IMR-90 (cell line): Measurements from ENCODE around the gene AMY1B. TPM values are rescaled to one million over a fixed set of nuclear protein-coding genes. Genes with fewer than 3 reads are reported as not detected.
"Not testable (repeated sequence)": the region's sequence is repeated elsewhere in the genome, so short reads cannot be mapped to it uniquely, and the experiment has no call there.

Experiments used
- ATAC-seq: fragments of 200-7000 bp; cut with Tn5 transposase; 2 replicates; pipeline ENCODE4 v1.9.1; 2020; ENCODE audit warnings: low read depth, mild to moderate bottlenecking, moderate library complexity
- BruUV-seq: library from RNA; stranded (reverse); fragments of 400-500 nt; replicated peaks from 2 replicates; lab custom pipeline; 2021; lab: Mats Ljungman, UMichigan
- CTCF ChIA-PET: fragments of 300-600 bp; formaldehyde crosslinking; extraction: SDS; loops from one replicate; lab custom pipeline; 2021; ENCODE audit warnings: antibody characterized with exemption; lab: Yijun Ruan, JAX
- POLR2A ChIA-PET: fragments of 300-600 bp; sonication (Branson Sonifier 250); formaldehyde crosslinking; loops from one replicate; lab custom pipeline; 2022; ENCODE audit warnings: antibody characterized with exemption; ENCODE audit not compliant: unreplicated experiment; lab: Charles Lee
- DNase-seq: peaks from one replicate; pipeline ENCODE4 v3.0.0; 2013
- H2AFZ ChIP-seq: replicated peaks from 2 replicates; pipeline ENCODE3; 2013; ENCODE audit warnings: low read length, mild to moderate bottlenecking; ENCODE audit not compliant: poor library complexity
- H2AK5ac ChIP-seq: 2 replicates; pipeline ENCODE4 v1.6.1; 2013; ENCODE audit warnings: low read depth, low read length, inconsistent platforms
- H2AK9ac ChIP-seq: replicated peaks from 2 replicates; pipeline ENCODE3; 2013; ENCODE audit warnings: mild to moderate bottlenecking, low read depth, low read length, moderate library complexity; ENCODE audit not compliant: poor library complexity
- H2BK120ac ChIP-seq: 2 replicates; pipeline ENCODE4 v1.6.1; 2013; ENCODE audit warnings: low read depth, low read length, inconsistent platforms
- H2BK15ac ChIP-seq: 3 replicates; pipeline ENCODE4 v1.6.1; 2013; ENCODE audit warnings: low read depth, low read length, inconsistent platforms
- H2BK20ac ChIP-seq: 2 replicates; pipeline ENCODE4 v1.6.1; 2013; ENCODE audit warnings: low read depth, mild to moderate bottlenecking, inconsistent platforms, low read length, moderate library complexity
- H2BK5ac ChIP-seq: 2 replicates; pipeline ENCODE4 v1.6.1; 2013; ENCODE audit warnings: mild to moderate bottlenecking, low read depth, low read length, inconsistent platforms; ENCODE audit not compliant: poor library complexity, severe bottlenecking
- H3K14ac ChIP-seq: replicated peaks from 2 replicates; pipeline ENCODE4 v1.6.1; 2013; ENCODE audit warnings: low read depth, low read length, inconsistent platforms
- H3K18ac ChIP-seq: 2 replicates; pipeline ENCODE4 v1.6.1; 2013; ENCODE audit warnings: low read depth, low read length, control low read depth
- H3K23ac ChIP-seq: 2 replicates; pipeline ENCODE4 v1.6.1; 2013; ENCODE audit warnings: low read depth, low read length, inconsistent platforms
- H3K27ac ChIP-seq: 2 replicates; pipeline ENCODE4 v1.5.1; 2013; ENCODE audit warnings: mild to moderate bottlenecking, control low read depth, low read length; ENCODE audit not compliant: insufficient read depth
- H3K27me3 ChIP-seq: 2 replicates; pipeline ENCODE4 v1.6.1; 2013; ENCODE audit warnings: low read length; ENCODE audit not compliant: control insufficient read depth, insufficient read depth
- H3K36me3 ChIP-seq: 2 replicates; pipeline ENCODE4 v1.6.1; 2013; ENCODE audit warnings: low read length, mixed read lengths; ENCODE audit not compliant: control insufficient read depth, insufficient read depth
- H3K4ac ChIP-seq: 2 replicates; pipeline ENCODE4 v1.6.1; 2013; ENCODE audit warnings: low read depth, low read length, inconsistent platforms
- H3K4me1 ChIP-seq: 2 replicates; pipeline ENCODE4 v1.6.1; 2013; ENCODE audit warnings: low read length, mixed read lengths; ENCODE audit not compliant: control insufficient read depth, insufficient read depth
- H3K4me2 ChIP-seq: 2 replicates; pipeline ENCODE4 v1.6.1; 2013; ENCODE audit warnings: low read depth, mild to moderate bottlenecking, control low read depth, low read length, moderate library complexity
- H3K4me3 ChIP-seq: 2 replicates; pipeline ENCODE4 v1.5.1; 2013; ENCODE audit warnings: low read depth, mild to moderate bottlenecking, control low read depth, low read length, moderate library complexity; ENCODE audit not compliant: insufficient read depth
- H3K56ac ChIP-seq: 2 replicates; pipeline ENCODE4 v1.6.1; 2013; ENCODE audit warnings: low read length, inconsistent platforms; ENCODE audit not compliant: insufficient read depth; ENCODE audit errors: extremely low read depth
- H3K79me1 ChIP-seq, 2 experiments: 2 replicates each; pipeline ENCODE4 v1.6.1; 2013; ENCODE audit warnings: low read length in 2 of 2, inconsistent platforms in 1 of 2, low read depth in 1 of 2
- H3K9ac ChIP-seq: 2 replicates; pipeline ENCODE4 v1.6.1; 2013; ENCODE audit warnings: low read depth, low read length, control low read depth
- H3K9me1 ChIP-seq: 2 replicates; pipeline ENCODE4 v1.6.1; 2013; ENCODE audit warnings: low read length, inconsistent platforms; ENCODE audit not compliant: insufficient read depth
- H3K9me3 ChIP-seq: 2 replicates; pipeline ENCODE4 v1.6.1; 2013; ENCODE audit warnings: low read length; ENCODE audit not compliant: control insufficient read depth, insufficient read depth
- H4K20me1 ChIP-seq: 2 replicates; pipeline ENCODE4 v1.6.1; 2013; ENCODE audit warnings: low read length, inconsistent platforms; ENCODE audit not compliant: insufficient read depth
- H4K5ac ChIP-seq: 2 replicates; pipeline ENCODE4 v1.6.1; 2013; ENCODE audit warnings: mild to moderate bottlenecking, low read depth, low read length, control low read depth
- H4K8ac ChIP-seq, 2 experiments: 2 replicates each; pipeline ENCODE4 v1.6.1; 2013; ENCODE audit warnings: low read depth in 2 of 2, low read length in 2 of 2, control low read depth in 1 of 2, inconsistent platforms in 1 of 2
- H4K91ac ChIP-seq: 2 replicates; pipeline ENCODE4 v1.6.1; 2013; ENCODE audit warnings: low read depth, low read length, inconsistent platforms; ENCODE audit not compliant: insufficient read depth
- WGBS, 2 experiments: methylation state at CpG; one replicate each; pipeline versions ENCODE4 v1.1.5 to v1.1.7; 2013; ENCODE audit warnings: missing lambda C conversion rate in 2 of 2; ENCODE audit not compliant: insufficient read length in 1 of 2; ENCODE audit errors: extremely low coverage in 2 of 2; 5-methylcytosine and 5-hydroxymethylcytosine counted together
- dilution Hi-C: fragments of 300-500 bp; cut with HindIII; formaldehyde crosslinking; loops from one replicate; pipeline ENCODE4 v1.14.3; 2018; ENCODE audit warnings: low sequenced_read_pairs; ENCODE audit not compliant: unreplicated experiment
- in situ Hi-C: fragments of 300-500 bp; cut with MboI; formaldehyde crosslinking; loops from 3 replicates; pipeline ENCODE4 v1.14.3; 2019; ENCODE audit warnings: low sequenced_read_pairs, inconsistent platforms, mixed read lengths
- intact Hi-C: fragments of 100-400 bp; cut with micrococcal nuclease; formaldehyde crosslinking; loops from 2 replicates; pipeline ENCODE4 v1.10.0; 2022
- polyA plus RNA-seq, 3 experiments: library from polyadenylated mRNA; depleted of rRNA; stranded (reverse); fragments of >200 nt; gene quantifications; 2 replicates each; pipeline ENCODE4 v1.2.3, GENCODE V29; 2012; ENCODE audit warnings: low replicate concordance in 1 of 3
- total RNA-seq: library from RNA; depleted of rRNA; stranded (reverse); fragments of >200 nt; gene quantifications from 2 replicates; pipeline ENCODE4 v1.2.3, GENCODE V29; 2012

AMY1B gene
- total and polyA plus RNA-seq, 2 of the 4 experiments (the other 2 are of a cell fraction) = not detected

- H4K91ac ChIP-seq, dilution Hi-C loops, H2AFZ ChIP-seq, H3K27ac ChIP-seq, ATAC-seq, H3K4me1 ChIP-seq, intact Hi-C loops, H3K14ac ChIP-seq, H4K20me1 ChIP-seq, H3K36me3 ChIP-seq, H3K56ac ChIP-seq, DNase-seq, CTCF ChIA-PET, H2BK5ac ChIP-seq, POLR2A ChIA-PET, H3K79me1 ChIP-seq, H2AK5ac ChIP-seq, H3K27me3 ChIP-seq, H3K9me1 ChIP-seq, H3K9ac ChIP-seq, H4K8ac ChIP-seq, in situ Hi-C loops, H4K5ac ChIP-seq, H3K4ac ChIP-seq, H3K4me2 ChIP-seq, H3K23ac ChIP-seq, H3K9me3 ChIP-seq, H3K18ac ChIP-seq, H2BK15ac ChIP-seq, BruUV-seq, H2BK120ac ChIP-seq, H2AK9ac ChIP-seq, H3K4me3 ChIP-seq, H2BK20ac ChIP-seq: not testable (repeated sequence)
- no CpG with 5 or more reads among the region's 3 CpGs for WGBS, 2 experiments
These were observed 11.7 kb upstream of the AMY1B start for GRCh38 chr1:103707670-103708069.

GRCh38 chr1:103701256-103701655, 5.2 kb upstream of the AMY1B start:
- WGBS, 2 experiments = no CpG with 5 or more reads among the region's 4 CpGs
- H3K4ac ChIP-seq, H4K8ac ChIP-seq, H2AK9ac ChIP-seq, H3K36me3 ChIP-seq, H3K9me1 ChIP-seq, H3K4me1 ChIP-seq, H4K20me1 ChIP-seq, H3K27me3 ChIP-seq, H3K23ac ChIP-seq, H2AFZ ChIP-seq, H3K4me2 ChIP-seq, intact Hi-C loops, DNase-seq, H2BK20ac ChIP-seq, H3K18ac ChIP-seq, in situ Hi-C loops, BruUV-seq, H2AK5ac ChIP-seq, H2BK15ac ChIP-seq, CTCF ChIA-PET, H2BK120ac ChIP-seq, POLR2A ChIA-PET, H3K79me1 ChIP-seq, H3K9ac ChIP-seq, H3K14ac ChIP-seq, H3K4me3 ChIP-seq, ATAC-seq, H4K91ac ChIP-seq, H4K5ac ChIP-seq, dilution Hi-C loops, H2BK5ac ChIP-seq, H3K9me3 ChIP-seq, H3K27ac ChIP-seq, H3K56ac ChIP-seq: not testable (repeated sequence)
